Measurements from ENCODE around the gene OR8B8.

- TF ChIP-seq, protein P1, sequence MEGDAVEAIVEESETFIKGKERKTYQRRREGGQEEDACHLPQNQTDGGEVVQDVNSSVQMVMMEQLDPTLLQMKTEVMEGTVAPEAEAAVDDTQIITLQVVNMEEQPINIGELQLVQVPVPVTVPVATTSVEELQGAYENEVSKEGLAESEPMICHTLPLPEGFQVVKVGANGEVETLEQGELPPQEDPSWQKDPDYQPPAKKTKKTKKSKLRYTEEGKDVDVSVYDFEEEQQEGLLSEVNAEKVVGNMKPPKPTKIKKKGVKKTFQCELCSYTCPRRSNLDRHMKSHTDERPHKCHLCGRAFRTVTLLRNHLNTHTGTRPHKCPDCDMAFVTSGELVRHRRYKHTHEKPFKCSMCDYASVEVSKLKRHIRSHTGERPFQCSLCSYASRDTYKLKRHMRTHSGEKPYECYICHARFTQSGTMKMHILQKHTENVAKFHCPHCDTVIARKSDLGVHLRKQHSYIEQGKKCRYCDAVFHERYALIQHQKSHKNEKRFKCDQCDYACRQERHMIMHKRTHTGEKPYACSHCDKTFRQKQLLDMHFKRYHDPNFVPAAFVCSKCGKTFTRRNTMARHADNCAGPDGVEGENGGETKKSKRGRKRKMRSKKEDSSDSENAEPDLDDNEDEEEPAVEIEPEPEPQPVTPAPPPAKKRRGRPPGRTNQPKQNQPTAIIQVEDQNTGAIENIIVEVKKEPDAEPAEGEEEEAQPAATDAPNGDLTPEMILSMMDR (IDR thresholded peaks at IDR 0.05): no peak
- no peak for TF ChIP-seq POLR2A (IDR thresholded peaks at IDR 0.05)
These were observed 28.6 kb upstream of the OR8B8 start for GRCh38 chr11:124474079-124474478.

Data from vagina (tissue), 2 donors.